Activated T-helper 2 cell treated with anti-CD3 and anti-CD28 coated beads, Interferon-gamma antibody, Interleukin-2, Interleukin-4, amounts not matched to agents 10 μg/mL and 5 μg/mL and 100 μg/mL, durations not matched to agents 14 hours and 24 hours and 36 hours (primary cell): ENCODE data around the gene LMX1B. TPM values are rescaled to one million over a fixed set of nuclear protein-coding genes. Genes with fewer than 3 reads are reported as not detected.

Experiments used
- DNase-seq: peaks from one replicate; pipeline ENCODE4 v3.0.0; 2021; ENCODE audit warnings: low spot score
- H3K27ac Mint-ChIP-seq: one replicate; pipeline ENCODE4 v1.8.0; 2021; ENCODE audit warnings: mixed read lengths
- H3K27me3 Mint-ChIP-seq: one replicate; pipeline ENCODE4 v1.8.0; 2021; ENCODE audit warnings: low read depth, mixed read lengths
- H3K36me3 Mint-ChIP-seq: one replicate; pipeline ENCODE4 v1.8.0; 2021; ENCODE audit warnings: low read depth, mixed read lengths
- H3K4me1 Mint-ChIP-seq: one replicate; pipeline ENCODE4 v1.8.0; 2021; ENCODE audit warnings: low read depth, mixed read lengths
- H3K4me3 Mint-ChIP-seq: one replicate; pipeline ENCODE4 v1.8.0; 2021; ENCODE audit warnings: low read depth, mild to moderate bottlenecking, moderate library complexity, mixed read lengths
- H3K9me3 Mint-ChIP-seq: one replicate; pipeline ENCODE4 v1.8.0; 2021; ENCODE audit warnings: mixed read lengths
- intact Hi-C: fragments of 100-400 bp; cut with micrococcal nuclease; formaldehyde crosslinking; loops from one replicate; pipeline ENCODE4 v1.15.1; 2023
- total RNA-seq: library from RNA; stranded (reverse); gene quantifications from 2 replicates; pipeline ENCODE4 v1.2.3, GENCODE V29; 2022

Gene LMX1B
- total RNA-seq, 1 donor from 2014 or later: not detected

DNA sequence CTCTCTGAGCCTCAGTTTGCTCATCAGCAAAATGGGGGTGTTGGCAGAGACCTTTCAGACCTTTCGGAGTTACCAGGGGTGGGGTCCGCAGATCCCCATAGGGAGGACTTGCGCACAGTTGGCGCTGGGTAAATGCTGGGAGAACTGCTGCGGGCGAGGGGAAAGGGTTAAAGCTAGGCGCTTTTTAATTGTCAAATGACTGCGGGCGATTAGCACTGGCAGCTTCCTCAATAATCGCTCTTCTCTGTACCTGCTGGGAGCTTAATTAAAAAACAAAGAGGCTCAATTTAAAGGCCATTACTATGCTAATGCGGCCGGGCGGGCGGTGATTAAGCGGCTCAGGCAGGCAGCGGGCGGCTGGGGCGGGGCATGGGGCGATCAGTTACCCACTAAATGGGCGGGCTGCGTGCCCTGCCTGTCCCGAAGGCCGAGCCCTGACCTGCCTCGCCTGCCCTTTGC, 63.0 kb downstream of the LMX1B start:
- peaks cover 76% of the 10 kb centered on the region for H3K27me3 Mint-ChIP-seq
- H3K4me3 Mint-ChIP-seq: no peak overlapping the region
- no peaks in the 10 kb centered on the region for H3K36me3 Mint-ChIP-seq
- no peaks in the 10 kb centered on the region for H3K9me3 Mint-ChIP-seq
- intact Hi-C loops: loop anchor here (2.0 kb wide), 1 partner anchor 60 kb away; no protein-coding TSS in a partner anchor
- H3K4me1 Mint-ChIP-seq: peaks cover 7% of the 10 kb centered on the region
- DNase-seq: no peak
- H3K27ac Mint-ChIP-seq: no peak overlapping the region

DNA sequence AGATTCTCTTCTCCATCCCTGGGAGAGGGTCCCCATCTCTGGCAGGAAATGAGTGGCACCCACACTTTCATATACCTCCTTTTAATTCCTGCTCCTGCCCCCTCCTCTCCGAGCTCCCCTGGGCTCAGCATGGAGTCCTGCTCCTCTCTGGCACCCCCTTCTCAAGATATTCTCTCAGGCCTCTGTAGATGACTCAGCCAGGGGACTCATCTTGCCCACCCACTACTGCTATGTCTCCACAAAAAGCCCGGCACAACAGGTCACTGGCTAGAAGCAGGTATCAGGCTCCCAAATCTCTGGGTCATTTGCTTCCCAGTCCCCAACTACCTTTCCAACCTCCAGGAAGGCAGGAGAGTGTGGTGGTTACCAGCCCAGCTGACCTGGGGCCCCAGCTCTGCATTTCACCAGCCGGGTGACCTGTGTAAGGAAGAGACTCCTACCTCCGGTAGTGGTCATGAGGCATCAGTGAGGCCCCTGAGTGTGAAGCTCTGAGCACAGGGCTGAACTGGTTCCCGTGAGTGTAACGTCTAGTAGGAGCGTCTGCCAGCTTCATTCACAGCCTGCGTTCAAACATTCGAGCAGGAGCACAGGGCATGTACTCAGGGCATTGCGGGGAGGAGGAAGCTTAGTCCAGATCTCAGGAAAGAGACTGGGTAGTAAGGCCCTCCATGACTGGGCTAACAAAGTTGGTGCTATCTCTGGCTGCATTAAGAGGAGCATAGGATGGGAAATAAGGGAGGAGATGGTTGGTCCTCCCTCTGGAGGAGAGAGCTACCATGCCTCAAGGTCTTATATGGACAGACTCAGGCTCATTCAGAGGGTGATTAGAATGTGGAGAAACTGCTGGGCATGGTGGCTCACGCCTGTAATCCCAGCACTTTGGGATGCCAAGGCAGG, 63.7 kb downstream of the LMX1B start:
- H3K9me3 Mint-ChIP-seq: no peaks in the 10 kb centered on the region
- peaks cover 7% of the 10 kb centered on the region for H3K4me1 Mint-ChIP-seq
- H3K36me3 Mint-ChIP-seq: no peaks in the 10 kb centered on the region
- peaks cover 76% of the 10 kb centered on the region for H3K27me3 Mint-ChIP-seq
- intact Hi-C loops: loop anchor here (2.0 kb wide), 1 partner anchor 61 kb away; no protein-coding TSS in a partner anchor
- H3K27ac Mint-ChIP-seq: no peak overlapping the region
- no peak overlapping the region for H3K4me3 Mint-ChIP-seq
- DNase-seq: no peak

DNA sequence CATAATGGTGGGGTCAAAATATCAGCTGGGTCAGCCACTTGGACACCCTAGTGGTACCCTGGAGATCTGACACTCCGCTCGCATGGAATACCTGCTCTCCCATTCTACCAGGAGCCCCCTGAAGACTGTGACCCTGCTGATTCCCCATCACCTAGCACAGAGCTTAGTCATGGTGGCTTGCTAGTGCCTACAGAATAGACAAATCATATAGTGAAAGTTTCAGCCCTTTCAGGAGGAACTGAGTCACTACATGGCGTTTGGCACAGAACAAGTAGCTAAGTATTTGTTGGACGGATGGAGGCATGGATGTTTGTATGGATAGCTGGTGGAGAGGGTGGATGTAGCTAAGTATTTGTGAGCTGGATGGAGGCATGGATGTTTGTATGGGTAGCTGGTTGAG, 65.3 kb downstream of the LMX1B start:
- peaks cover 77% of the 10 kb centered on the region for H3K27me3 Mint-ChIP-seq
- peaks cover 7% of the 10 kb centered on the region for H3K4me1 Mint-ChIP-seq
- no peak for DNase-seq
- no peaks in the 10 kb centered on the region for H3K36me3 Mint-ChIP-seq
- intact Hi-C loops: no loop called here
- no peaks in the 10 kb centered on the region for H3K9me3 Mint-ChIP-seq
- H3K27ac Mint-ChIP-seq: no peak overlapping the region
- no peak overlapping the region for H3K4me3 Mint-ChIP-seq

DNA sequence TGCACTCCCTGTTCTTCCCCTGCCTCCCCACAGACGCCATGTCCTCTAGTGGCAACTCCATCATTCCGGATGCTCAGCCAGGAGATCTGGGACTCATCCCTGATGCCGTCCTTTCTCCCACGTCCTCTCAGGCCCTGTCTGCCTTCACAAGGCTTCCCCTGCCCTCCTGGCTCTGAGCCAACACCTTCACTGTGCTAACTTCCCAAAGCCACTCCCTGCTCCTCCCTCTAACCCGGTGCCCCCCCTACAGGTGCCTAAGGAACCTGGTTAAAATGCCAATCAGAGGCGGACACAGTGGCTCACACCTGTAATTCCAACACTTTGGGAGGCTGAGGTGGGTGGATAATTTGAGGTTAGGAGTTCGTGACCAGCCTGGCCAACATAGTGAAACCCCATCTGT, 67.6 kb downstream of the LMX1B start:
- H3K36me3 Mint-ChIP-seq: no peaks in the 10 kb centered on the region

DNA sequence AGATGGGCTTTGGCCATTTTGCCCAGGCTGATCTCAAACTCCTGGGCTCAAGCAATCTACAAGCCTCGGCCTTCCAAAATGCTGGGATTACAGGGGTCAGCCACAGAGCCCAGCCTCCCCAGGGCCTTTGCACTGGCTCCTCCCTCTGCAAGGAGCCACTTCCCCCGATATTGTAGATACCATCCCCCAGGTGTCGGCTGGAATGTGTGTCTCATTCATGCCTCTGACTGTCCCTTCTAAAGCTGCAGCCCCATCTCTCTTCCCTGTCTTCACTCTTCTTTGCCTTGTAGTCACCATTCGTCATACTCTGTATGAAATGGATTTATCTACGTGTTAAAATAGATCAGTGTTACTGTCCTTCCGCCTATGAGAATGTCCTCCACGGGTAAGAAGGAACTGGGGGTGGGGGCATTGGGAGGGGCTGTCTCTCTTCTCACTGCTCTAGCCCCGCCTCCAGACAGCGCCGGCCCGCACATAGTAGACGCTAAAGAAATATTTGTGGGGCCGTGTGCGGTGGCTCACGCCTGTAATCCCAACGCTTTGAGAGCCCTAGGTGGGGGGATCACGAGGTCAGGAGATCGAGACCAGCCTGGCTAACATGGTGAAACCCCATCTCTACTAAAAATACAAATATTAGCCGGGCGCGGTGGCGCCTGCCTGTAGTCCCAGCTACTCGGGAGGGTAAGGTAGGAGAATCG, 68.5 kb downstream of the LMX1B start:
- intact Hi-C loops: no loop called here
- no peak overlapping the region for H3K27ac Mint-ChIP-seq
- no peaks in the 10 kb centered on the region for H3K9me3 Mint-ChIP-seq
- H3K4me3 Mint-ChIP-seq: no peak overlapping the region
- H3K27me3 Mint-ChIP-seq: peaks cover 76% of the 10 kb centered on the region
- H3K4me1 Mint-ChIP-seq: peaks cover 1% of the 10 kb centered on the region
- no peak for DNase-seq
- H3K36me3 Mint-ChIP-seq: no peaks in the 10 kb centered on the region

More for the DNA sequence above, 67.6 kb downstream of the LMX1B start:
- H3K4me1 Mint-ChIP-seq: peaks cover 3% of the 10 kb centered on the region
- intact Hi-C loops: no loop called here
- no peak overlapping the region for H3K27ac Mint-ChIP-seq
- H3K4me3 Mint-ChIP-seq: no peak overlapping the region
- DNase-seq: no peak
- H3K27me3 Mint-ChIP-seq: peaks cover 78% of the 10 kb centered on the region
- H3K9me3 Mint-ChIP-seq: no peaks in the 10 kb centered on the region

DNA sequence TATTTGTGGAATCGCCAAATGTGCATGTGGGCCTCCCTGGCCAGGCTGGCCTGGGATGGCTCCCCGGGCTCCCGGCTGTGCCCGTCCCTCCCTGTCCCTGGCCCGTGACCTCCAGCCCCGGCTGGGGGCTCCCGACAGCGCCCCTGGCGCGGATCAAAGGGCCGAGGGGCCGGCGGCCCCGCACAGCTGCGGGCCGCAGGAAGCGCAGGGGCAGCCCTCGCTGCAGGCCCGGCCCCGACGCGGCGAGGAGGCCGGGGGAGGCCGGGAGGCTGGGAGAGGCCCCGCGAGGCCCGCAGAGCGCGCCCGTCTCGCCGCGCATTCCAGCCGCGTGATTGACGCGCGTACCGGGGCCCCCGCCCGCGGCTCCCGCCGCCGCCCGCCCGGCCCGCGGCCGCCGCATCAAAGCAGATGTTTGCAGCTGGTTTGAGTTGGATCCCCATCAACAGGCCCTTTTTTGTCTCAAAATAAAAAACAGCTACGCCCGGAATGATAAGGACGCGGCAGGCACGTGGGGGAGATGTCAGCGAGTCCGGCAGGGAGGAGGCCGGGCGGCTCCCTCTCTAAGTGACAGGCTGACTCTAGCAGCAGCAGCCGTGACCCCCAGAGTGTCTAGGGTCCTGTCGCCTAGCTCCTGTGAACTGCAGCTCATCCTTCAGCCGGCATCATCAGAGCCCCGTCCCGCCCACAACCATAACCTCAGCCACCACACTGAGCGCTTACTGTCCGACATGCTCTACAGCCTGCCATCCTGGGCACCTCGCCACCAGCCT, 69.4 kb downstream of the LMX1B start:
- H3K36me3 Mint-ChIP-seq: no peaks in the 10 kb centered on the region
- no peaks in the 10 kb centered on the region for H3K9me3 Mint-ChIP-seq
- H3K27me3 Mint-ChIP-seq: peaks cover 71% of the 10 kb centered on the region
- peaks cover 1% of the 10 kb centered on the region for H3K4me1 Mint-ChIP-seq
- no peak overlapping the region for H3K4me3 Mint-ChIP-seq
- DNase-seq: no peak
- no peak overlapping the region for H3K27ac Mint-ChIP-seq
- intact Hi-C loops: no loop called here

DNA sequence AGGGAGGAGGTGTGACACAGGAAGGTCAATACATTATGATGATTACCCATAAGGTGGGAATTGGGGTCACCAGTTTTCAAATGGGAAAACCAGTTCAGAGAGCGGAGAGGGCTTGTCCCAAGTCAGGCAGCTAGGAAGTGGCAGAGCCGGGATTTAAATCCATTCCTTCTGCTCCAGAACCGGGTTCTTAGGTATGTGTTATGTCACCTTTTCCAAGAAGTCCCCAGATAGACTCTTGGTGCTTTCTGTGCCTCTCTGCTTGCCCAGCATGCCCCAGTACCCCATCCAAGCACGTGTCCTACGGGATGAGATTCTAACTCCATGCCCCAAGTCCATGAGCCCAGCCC, 69.9 kb downstream of the LMX1B start:
- no peak for DNase-seq
- intact Hi-C loops: no loop called here
- Mint-ChIP-seq H3K36me3 (no peaks in the 10 kb centered on the region), H3K4me3 (no peak overlapping the region), H3K9me3 (no peaks in the 10 kb centered on the region), H3K27ac (no peak overlapping the region), H3K27me3 (peaks cover 68% of the 10 kb centered on the region), H3K4me1 (peaks cover 1% of the 10 kb centered on the region)

DNA sequence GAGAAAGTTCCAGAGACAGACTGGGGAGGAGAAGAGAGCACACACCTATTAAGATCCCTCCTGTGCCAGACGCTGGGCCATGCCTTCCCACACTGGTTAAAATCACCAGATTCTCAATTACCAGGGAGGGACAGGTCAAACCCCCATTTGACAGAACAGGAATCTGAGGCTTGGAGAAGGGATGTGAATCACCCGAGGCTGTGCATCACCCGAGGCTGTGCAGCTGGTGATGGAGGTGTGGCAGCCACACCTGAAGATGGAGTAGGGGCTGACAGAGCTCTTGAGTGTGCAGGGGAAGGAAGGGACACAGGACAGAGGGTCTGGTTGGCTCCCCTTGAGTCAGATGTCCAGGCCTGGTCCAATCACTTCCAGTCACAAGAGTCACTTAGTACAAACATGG, 70.6 kb downstream of the LMX1B start:
- Mint-ChIP-seq H3K36me3 (no peaks in the 10 kb centered on the region), H3K27me3 (peaks cover 64% of the 10 kb centered on the region), H3K9me3 (no peaks in the 10 kb centered on the region), H3K4me3 (no peak overlapping the region), H3K27ac (no peak overlapping the region), H3K4me1 (no peaks in the 10 kb centered on the region)
- DNase-seq: no peak
- intact Hi-C loops: no loop called here

DNA sequence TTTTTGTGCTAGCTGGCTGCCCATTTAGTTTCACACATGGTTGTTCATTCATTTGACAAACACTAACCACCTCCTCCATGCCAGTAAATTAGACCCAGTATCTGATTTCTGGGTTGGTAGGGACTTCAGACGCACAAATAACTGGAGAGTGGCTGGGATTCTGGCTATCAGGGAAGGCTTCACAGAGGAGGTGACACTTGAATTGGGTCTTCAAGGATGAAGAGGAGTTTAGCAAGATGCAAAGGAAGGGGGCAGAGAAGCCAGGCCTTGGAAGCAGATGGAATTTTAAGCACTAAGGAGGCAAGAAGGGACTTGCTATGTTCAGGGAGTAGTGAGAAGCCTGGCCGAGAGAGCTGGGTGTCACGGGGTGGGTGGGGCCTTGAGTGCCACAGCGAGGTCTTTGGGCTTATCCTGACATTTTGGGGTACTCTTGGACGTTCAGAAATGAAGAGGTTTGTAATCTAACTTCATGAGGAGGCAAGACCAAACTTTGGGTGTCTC, 71.3 kb downstream of the LMX1B start:
- intact Hi-C loops: no loop called here
- DNase-seq: no peak
- Mint-ChIP-seq H3K36me3 (no peaks in the 10 kb centered on the region), H3K27ac (no peak overlapping the region), H3K9me3 (no peaks in the 10 kb centered on the region), H3K27me3 (peaks cover 59% of the 10 kb centered on the region), H3K4me1 (no peaks in the 10 kb centered on the region), H3K4me3 (no peak overlapping the region)

DNA sequence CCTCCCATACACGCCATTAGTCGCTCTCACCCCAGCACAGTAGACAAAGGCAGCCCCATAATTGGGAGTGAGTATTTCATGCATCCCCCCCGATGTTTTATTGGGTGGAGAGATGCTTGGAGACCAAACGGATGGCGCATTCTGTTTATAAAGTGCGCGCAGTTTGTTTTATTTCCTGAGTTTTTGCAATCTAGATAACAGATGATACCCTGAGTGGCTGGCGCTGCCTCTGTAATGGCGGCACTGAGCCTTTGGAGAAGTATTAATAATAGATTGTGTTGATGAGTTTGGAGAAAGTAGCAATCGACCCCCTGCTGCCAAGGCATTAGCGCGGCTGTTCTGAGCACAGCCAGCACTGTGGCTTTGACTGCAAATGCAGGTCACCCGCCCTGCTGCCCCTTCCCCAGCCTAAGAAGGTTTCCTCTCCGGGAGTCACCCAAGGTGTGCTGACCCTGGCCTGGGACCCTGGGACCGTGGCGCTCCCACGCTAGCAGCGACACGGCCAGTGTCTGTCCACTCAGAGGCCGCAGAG, 74.3 kb downstream of the LMX1B start:
- H3K9me3 Mint-ChIP-seq: no peaks in the 10 kb centered on the region
- H3K36me3 Mint-ChIP-seq: no peaks in the 10 kb centered on the region
- H3K4me3 Mint-ChIP-seq: no peak overlapping the region
- no peak overlapping the region for H3K27ac Mint-ChIP-seq
- no peak for DNase-seq
- intact Hi-C loops: no loop called here
- H3K4me1 Mint-ChIP-seq: no peaks in the 10 kb centered on the region
- peaks cover 38% of the 10 kb centered on the region for H3K27me3 Mint-ChIP-seq

DNA sequence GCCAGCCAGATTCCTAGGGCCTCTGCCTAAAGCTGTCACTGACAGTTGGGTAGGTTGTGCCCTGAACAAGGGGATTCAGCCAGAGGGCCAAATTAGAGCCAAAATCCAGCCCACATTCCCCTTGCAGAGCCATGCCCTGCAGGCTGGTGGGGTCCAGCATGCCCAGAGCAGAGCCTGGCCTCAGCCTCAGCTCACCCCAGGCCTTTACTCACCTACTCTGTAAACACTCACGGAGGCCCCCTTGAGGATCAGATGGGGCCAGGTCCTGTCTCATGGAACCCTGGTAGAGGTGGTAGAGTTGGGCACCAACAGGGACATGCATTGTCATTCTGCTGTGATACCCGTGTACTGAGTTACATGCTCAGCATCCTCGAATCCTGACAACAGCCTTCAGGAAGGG, 74.9 kb downstream of the LMX1B start:
- no peak for DNase-seq
- no peaks in the 10 kb centered on the region for H3K36me3 Mint-ChIP-seq
- H3K27ac Mint-ChIP-seq: no peak overlapping the region
- H3K4me3 Mint-ChIP-seq: no peak overlapping the region
- no peaks in the 10 kb centered on the region for H3K9me3 Mint-ChIP-seq
- H3K4me1 Mint-ChIP-seq: no peaks in the 10 kb centered on the region
- peaks cover 34% of the 10 kb centered on the region for H3K27me3 Mint-ChIP-seq
- intact Hi-C loops: no loop called here

DNA sequence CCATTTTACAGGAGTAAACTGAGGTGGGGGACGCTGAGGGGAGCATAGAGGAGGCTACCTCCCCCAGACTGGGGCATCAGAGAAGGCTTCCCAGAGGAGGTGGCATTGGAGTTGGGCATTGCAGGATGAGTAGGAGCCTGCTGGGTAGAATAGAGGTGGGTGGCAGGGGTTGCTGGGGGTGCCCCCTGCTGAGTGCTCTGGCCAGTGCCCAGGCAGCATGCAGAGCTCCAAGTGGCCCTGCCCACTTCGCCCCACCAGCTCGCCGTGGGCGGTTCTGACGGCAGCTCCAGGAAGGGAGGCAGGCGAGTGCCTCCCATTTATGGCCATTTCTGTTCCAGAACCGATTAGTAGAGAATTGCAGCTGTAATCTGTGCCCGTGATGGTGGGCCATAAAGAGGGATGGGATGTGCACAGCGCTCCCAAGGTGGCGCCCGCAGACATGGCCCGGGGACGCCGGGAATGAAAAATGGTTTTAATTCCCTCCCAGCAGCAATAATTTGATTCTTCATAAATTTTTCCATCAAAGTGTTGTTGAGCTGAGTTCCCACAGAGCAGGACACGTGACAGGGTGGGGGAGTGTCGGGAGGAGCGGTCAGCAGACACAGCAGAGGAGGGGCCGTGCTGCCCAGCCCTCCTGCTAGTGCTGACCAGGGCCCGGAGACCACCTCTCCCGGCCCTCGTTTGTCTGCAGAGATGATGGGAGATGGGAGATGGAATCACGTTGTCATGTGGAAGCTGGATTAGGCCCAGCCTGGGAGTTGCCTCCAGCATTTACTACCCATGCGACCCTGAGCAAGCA, 75.5 kb downstream of the LMX1B start:
- DNase-seq: no peak
- intact Hi-C loops: no loop called here
- peaks cover 28% of the 10 kb centered on the region for H3K27me3 Mint-ChIP-seq
- no peaks in the 10 kb centered on the region for H3K9me3 Mint-ChIP-seq
- H3K4me3 Mint-ChIP-seq: no peak overlapping the region
- H3K36me3 Mint-ChIP-seq: no peaks in the 10 kb centered on the region
- no peak overlapping the region for H3K27ac Mint-ChIP-seq
- H3K4me1 Mint-ChIP-seq: no peaks in the 10 kb centered on the region
